HG02571 (cell line): ENCODE data around the gene PDE4B.

Experiments
- ATAC-seq: cut with Tn5 transposase; IDR thresholded peaks from one replicate; pipeline ENCODE4 v1.9.1; 2021; ENCODE audit warnings: mild to moderate bottlenecking, moderate library complexity; ENCODE audit not compliant: unreplicated experiment

The PDE4B gene

DNA sequence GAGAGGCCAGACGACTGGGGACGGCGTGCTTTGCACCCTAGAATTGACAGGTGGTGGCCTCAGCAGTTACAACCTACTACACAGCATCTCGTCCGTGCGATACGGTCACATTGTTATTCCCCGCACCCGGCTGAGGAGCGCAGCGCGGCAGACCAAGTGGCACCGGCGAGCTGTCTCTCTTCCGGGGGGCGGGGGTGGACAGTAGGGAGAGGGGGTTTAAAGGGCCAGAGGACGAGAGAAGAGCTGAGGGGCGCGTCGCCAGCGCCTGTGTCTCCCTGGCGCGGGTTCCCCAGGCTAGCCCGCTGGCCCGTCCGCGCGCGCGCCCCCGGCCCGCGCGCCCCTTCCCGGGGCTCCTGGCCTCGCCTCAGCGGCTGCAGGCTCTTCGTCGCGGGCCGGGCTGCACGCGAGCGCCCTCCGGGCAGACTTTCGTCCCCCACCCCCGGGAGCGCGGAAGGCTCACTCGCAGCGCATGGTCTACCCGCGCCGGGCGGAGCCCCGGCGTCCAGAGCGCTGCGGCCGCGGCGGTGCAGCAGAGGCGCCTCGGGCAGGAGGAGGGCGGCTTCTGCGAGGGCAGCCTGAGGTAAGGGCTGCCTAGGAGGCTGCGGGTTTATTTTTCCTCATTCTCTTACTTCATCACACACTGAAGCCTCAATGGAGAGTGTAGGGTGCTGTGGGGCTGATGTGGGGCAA, at the start of gene PDE4B:
TSS of gene PDE4B (plus strand) at position 227 of the 690 bp plus-strand sequence.
- ATAC-seq, result no peak

DNA sequence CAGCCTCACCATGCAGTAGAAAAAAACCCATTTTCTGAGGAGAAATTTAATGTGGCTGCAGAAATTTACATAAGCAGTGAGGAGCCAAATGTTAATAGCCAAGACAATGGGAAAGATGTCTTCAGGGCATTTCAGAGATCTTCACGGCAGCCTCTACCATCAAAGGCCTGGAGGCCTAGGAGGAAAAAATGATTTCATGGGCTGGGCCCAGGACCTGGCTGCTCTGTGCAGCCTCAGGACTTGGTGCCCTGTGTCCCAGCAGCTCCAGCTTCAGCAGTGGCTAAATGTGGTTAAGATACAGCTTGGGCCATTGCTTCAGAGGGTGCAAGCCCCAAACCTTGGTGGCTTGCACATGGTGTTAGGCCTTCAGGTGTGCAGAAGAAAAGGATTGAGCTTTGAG, 48.0 kb upstream of the PDE4B start:
- no peak for ATAC-seq

DNA sequence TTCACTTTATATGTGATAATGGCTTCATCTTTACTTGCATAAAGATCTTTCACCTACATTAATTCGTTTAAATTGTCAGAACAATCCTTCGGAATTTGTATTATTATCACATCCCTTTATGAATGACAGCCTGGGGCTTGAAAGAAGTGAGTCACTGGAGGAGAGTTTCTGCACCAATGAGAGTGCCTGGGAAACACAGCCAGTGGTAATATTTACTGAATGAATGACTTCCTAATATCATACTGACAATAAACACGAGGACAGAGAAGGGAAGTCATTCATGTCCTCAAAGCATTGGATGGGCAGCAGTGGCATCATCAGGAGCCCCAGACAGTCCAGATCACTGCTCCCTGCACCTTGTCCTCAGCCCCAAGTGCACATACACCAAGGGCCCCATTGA, 40.7 kb upstream of the PDE4B start:
- no peak for ATAC-seq

DNA sequence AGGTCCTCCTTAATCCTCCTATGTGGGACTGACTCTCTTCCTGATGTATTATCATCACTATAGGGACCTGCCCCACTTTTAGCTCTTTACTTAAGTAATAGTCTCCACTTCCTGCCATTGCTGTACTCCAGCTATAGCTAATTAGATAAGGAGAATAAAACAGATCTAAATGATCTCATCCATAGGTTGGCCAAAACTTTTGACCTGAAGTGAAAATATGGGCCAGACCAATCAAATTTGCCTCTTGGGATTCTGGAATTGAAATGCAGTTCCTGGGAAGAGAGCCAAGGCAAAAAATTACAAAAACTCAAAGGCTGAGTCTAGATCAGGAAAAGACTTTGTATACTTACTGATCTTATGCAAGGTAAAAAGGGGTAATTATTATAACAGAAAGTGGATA, 36.1 kb upstream of the PDE4B start:
- no peak for ATAC-seq

DNA sequence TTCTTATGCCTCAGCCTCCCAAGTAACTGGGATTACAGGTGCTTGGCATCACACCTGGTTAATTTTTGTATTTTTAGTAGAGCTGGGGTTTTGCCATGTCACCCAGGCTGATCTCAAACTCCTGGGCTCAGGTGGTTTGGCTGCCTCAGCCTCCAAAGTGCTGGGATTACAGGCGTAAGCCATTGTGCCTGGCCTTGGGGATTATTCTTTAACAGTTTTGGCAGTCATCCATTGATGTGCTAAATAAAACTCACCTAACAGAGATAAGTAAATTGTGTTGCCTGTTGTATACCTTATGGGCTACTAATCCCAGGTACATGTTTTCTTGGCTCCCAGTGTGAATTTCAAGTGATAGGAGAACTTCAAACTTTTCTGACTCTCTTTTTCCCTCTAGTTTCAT, 35.2 kb upstream of the PDE4B start:
- no peak for ATAC-seq

DNA sequence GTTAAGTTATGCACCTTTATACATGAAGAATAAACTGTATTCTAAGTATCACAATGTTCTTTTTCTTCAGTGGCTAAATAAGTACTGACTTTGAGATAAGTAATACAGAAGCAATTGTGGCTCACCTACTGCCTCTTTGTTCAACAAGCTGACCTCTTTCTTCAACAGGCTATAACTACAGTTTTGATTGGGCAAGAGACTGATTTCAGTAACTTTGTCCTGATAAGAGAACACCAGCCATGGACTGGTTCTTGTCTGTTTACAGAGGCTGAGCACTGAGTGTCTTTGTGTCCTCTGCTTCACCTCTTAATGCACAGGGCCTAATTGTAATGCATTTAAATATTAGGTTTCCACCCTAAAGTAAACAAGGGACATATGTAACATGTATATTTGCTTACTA, 34.6 kb upstream of the PDE4B start:
- ATAC-seq, result no peak

DNA sequence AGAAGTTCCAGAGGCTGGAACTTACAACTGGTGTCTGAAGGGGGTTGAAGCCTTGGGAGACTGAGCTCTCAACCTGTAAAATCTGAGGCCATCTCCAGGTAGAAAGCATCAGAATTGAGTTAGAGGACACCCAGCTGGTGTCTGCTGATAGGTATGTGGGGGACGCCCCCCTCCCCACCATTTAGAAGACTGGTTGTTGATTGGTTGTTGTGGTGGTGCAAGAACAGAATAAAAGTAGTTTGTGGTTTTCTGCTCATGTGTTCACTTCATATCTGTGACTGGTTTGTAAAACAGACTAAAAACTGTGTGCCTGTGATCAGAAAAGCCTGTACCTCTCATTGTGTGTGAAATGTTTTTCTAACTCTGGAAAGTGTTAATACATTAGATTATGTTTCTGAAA, 33.2 kb upstream of the PDE4B start:
- ATAC-seq, result no peak

DNA sequence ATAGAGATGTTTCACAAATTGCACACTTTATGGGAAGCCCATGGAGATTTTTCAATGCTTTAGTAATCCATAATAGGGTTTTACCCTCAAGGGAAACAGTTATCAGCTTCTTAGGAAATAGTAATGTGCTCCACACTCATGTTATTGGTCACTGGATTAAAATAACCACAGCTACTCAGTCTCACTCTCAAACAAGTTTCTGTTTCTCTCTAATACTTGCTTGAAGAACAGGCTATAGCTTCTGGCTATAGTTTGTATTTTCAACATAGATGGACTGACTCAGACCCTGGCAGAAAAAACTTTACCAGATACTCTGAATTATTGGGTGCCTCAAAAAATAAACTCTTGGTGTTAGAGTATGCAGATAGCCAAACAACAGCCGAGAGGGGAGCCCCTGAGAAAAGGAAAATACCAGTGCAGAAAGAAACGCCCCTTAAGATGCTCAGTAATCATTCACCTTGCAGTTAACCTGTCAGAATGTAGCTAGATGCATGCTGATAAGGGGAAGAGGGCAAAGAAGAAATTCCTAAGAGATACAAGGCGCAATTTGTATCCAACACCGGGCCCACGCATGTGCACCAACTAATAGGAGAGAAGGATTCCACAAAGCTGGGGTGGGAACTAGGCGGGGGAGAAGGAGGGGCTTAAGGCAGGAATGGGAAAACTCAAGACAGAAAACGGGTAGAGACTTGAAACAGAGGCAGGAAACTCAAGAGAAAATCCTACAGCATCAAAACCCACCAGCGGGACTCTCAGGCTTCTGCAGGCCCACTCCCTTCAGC, 30.4 kb upstream of the PDE4B start:
- ATAC-seq, result no peak

DNA sequence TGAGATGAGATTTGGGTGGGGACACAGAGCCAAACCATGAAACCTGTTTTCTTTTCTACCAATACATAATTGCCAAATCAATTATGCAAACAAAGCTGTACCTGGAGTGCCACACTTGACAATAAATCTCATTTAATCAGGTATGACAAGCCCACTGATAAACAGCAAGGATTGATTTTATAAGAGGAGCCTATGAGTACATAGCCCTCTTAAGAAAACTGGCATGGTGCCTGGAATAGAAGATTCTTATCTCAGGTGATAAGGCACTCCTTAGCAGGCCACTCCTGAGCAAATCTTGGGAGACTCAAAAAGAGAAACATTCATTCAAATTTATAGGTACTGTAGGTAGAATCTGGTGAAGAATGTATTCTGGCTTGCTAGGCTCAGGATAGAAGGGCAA, 28.6 kb upstream of the PDE4B start:
- ATAC-seq, result no peak

DNA sequence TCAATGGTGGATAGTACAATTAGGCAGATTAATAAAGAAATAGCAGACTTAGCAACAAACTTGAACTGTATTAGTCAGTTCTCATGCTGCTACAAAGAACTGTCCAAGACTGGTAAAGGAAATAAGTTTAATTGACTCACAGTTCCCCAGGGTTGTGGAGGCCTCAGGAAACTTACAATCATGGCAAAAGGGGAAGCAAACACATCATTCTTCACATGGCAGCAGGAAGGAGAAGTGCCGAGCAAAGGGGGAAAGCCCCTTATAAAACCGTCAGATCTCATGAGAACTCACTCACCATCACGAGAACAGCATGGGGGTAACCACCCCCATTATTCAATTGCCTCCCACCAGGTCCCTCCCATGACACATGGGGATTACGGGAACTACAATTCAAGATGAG, 27.1 kb upstream of the PDE4B start:
- ATAC-seq, result no peak

DNA sequence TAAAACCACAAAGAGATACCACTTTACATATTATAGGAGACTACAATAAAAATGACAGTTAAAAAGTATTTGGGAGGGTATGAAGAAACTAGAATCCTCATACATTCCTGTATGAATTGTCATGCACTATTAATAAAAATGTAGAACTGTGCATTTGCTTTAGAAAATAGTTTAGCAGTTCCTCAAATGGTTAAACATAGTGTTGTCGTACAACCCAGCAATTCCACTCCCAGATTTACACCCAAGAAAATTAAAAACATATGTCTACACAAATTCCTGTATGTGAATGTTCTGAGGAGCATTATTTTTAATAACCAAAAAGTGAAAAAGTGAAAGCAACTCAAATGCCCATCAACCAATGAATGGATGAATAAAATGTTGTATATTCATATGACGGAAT, 23.1 kb upstream of the PDE4B start:
- no peak for ATAC-seq

DNA sequence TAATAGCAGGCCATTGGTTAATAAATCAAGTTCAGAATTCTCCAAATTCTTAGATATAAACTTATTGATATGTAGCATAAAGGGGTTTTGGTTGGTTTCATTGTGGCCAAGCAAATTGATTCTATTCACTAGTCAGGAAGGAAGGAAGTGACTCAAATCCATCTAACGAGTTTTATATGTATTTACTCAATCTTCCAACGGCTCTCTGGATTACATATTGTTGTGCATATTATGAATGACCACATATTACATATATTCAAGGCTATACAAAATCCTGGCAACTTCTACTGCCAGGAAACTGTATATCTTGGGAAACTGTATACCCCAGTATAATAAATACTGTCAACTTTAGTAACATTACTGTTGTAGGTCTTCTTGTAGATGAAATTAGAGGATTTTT, 20.1 kb upstream of the PDE4B start:
- ATAC-seq, result no peak

DNA sequence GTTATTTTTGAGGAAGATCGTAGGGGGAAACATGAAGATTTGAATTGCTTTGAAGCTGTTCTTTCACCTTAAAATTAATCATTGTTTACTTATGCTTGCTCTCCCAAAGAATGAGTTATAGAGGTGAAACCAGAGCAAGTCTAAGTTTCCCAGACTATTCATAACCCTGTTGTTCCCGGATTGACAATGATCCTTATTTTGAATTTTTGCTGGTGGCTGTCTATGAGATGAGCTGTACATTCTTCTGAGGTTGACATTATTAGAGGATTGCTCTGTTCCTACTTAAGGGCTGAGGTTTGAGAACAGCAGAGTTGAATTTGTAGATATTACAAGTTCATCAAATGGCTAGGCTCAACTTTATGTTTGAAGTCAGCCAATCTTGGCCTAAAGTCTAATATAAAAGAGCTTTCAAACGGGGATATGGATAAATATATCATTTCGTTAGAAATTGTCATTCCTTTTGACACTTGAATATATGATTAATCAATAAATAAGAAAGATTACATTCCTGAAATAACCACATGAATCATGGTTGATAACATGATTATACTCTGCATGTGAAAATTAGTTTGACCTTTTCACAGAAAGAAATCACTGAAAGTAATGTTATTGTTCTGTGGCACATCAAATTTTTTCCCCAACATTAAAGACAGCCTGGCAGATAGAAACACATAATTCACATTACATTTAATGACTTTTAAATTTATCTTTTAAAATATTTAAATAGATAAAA, 19.1 kb upstream of the PDE4B start:
- no peak for ATAC-seq

DNA sequence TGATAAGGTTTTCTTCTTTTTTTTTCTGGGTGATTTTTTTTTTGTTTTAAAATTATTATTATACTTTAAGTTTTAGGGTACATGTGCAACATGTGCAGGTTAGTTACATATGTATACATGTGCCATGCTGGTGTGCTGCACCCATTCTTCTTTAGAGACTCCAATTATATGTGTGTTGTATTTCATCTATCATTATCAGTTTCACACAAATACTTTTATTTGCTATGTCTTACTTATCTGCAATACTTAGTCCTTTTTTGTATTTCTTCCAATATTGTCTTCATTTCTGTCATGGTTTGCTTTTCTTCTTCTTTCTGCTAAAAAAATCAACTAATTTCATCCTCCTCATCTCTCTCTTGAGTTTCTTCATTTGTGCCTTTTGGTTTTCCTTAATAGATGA, 3.9 kb upstream of the PDE4B start:
- ATAC-seq, result no peak

DNA sequence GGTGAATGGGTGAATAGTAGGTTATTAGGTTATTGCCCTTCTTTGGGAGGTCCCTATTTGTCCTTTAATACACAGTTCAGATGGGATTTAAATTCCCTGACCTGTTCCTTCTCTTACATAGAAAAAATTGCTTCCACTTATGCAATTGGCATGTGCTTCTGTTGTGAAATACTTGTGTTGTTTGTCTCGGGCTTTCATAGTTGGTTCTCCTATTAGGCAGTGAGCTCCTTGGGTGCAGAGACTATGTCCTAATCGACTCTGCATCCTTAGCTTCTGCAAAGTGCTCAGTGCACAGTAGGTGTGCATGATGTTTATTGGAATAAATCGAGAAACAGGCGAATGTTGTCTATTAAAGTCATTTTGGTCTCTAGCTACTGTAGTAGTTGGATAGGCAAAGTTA, 1.3 kb upstream of the PDE4B start:
- ATAC-seq, result no peak

DNA sequence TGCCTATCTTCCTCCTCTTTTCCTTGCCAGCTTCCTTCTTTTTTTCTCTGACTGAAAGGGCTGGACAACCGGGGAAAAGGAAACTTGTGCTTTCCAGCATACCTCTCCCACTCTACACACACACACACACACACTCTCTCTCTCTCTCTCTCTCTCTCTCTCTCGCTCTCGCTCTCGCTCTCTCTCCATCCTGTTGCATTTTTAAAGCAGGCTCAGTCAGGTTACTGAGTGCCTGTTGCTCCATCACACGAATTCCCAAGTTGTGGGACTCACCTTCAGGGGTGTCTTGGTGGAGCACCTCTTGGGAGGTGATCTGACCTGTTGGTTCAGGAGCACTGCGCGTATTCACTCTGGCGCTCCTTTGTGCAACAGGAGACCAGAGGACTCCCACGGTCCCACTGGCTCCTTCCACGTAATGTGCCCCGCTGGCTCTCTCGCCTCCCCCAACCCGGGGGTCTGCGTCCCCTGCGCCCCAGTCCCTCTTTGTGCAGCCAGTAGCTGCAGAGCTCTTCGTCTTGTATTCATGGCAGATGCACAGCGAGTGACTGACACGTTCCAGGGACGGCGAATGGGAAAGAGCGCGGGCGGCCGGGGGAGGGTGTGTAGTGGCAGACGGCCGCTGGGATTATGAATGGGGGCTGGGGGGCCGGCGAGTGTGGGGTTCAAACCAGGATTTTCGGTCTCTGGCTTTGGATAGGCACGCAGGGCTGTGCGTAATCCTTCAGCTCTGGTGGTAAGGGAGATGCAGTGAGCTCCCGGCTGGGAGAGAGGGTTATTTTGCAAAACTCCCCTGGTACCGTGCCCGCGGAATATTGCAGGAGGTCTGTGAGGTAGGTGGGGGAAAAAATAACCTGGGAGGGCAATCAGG, 660 bp upstream of the PDE4B start:
- no peak for ATAC-seq

DNA sequence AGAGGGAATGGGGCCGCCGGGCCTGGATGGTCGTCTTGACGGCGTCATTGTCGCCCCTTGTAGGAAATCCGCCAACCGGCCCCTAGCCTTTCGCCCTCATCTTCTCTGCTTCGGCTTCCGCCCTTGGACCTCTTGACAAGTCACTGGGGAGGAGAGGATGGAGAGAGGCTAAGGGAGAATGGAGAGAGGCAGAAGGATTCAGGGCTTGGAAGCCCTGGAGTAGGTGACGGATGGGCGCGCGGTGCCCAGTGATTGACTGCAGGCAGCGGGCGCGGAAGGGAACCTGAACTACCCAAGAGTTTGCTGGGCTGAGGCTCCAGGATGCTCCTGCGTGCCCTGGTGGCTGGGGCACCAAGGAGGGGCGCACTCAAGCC, 651 bp downstream of the PDE4B start:
- no peak for ATAC-seq

DNA sequence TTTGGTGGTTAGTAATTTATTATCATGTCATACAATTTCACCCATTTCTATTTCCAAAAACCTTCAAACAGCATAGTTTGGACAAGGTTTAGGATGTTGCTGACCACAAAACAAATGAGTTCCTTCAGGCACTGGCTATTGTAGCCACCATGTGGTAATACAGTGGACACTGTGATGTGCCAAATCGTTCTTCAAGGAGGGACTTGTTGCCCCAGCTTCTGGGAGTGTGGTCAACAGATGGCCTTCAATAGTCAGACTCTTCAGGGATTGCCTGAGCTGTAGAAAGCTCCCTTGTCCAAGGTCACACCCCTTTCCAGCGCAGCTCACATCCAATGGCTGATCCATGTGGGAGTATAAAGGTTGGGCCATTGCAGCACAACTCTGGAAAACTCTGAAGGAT, 2.6 kb downstream of the PDE4B start:
- no peak for ATAC-seq

DNA sequence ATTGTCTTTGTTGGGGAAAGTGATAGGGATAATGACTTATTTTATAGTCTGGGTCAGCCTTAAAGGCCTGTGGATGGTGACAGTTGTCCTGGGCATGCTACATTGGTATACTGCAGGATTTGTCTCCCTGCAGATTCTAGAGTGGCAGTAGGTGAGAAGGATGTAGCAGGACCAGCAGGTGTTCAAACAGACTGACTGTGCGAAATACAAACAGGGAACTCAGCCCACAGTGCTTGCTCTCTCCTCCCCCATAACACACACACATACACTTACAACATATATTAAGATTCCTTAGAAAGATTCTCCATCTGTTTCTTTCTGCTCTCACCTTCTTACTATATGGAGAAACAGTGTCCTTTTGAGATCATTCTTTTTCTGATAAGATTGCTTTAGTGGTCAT, 6.9 kb downstream of the PDE4B start:
- ATAC-seq, result no peak

DNA sequence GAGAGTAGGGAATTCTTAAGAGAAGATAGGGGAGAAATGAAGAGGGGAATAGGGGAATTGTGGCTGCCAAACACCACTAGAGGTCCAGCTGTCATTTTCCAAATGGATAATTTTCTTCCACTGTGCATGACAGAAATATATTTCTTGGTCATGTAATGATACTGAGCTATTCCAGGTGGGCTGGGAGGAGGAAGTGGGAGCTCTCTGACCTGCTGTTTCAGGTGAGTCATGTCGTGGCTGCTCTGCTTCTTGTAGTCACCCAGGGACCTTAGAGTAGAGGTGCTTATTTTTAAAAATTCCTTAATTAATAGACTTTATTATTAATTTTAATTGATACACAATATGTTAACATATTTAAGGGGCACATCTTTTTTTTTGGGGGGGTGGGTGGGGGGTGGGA, 11.9 kb downstream of the PDE4B start:
- ATAC-seq, result no peak

DNA sequence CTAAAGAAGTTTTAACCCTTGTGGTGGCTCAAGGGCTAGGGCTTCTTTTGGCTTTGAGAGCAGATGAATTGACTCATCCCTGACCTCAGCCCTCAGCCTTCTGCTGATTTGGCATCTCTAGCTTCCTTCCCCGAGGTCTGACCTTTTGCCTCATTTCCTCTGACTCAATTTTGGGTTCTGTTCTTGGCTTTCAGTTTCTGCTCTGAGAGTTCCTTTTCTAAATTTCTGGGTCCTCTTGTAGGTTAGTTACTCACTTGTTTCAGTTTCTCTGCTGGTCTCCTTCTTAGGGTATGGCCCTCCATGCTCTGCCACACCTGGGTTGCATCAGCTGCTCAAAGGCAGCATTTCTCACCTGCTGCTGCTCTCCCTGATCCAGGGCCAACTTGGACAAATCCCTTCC, 19.4 kb downstream of the PDE4B start:
- peak; percentile 98 for ATAC-seq
